Esophagus muscularis mucosa (tissue), 3 donors: ENCODE results near the gene PRXL2B.

ENCODE experiments used
- CTCF ChIP-seq, 3 experiments: fragments of 200-600 bp in 2 of 3; fragments of 450-650 bp in 1 of 3; sonication (generic) in 2 of 3; IDR thresholded peaks; one replicate each; pipeline ENCODE4 v1.5.1; 2017 to 2019; ENCODE audit warnings: antibody characterized with exemption in 3 of 3, mild to moderate bottlenecking in 2 of 3, moderate library complexity in 1 of 3
- POLR2A ChIP-seq: fragments of 450-650 bp; IDR thresholded peaks from one replicate; pipeline ENCODE4 v1.6.1; 2017; ENCODE audit warnings: antibody characterized with exemption, moderate library complexity, mild to moderate bottlenecking, low read depth
- POLR2AphosphoS5 ChIP-seq, 2 donors: sonication (generic); formaldehyde crosslinking; IDR thresholded peaks; one replicate each; pipeline ENCODE4 v1.6.1; 2017; ENCODE audit warnings: antibody characterized with exemption in 2 of 2

- TF ChIP-seq CTCF (IDR thresholded peaks at IDR 0.05) (no peak), POLR2A (no peak), POLR2AphosphoS5 (IDR thresholded peaks at IDR 0.05) (no peak)
Measured at GRCh38 chr1:2636733-2637132, 50.2 kb downstream of the PRXL2B start.
